Right atrium auricular region (tissue), 2 donors: ENCODE data around the gene MEIS1. TPM values are rescaled to one million over a fixed set of nuclear protein-coding genes. Genes with fewer than 3 reads are reported as not detected.

Experiments used
- DNase-seq: peaks from one replicate; pipeline ENCODE4 v3.0.0-alpha.2; 2019; ENCODE audit warnings: low spot score
- H3K27ac ChIP-seq, 2 donors: fragments of 200-600 bp; sonication (generic); 1 replicate in 1 of 2; 2 replicates in 1 of 2; pipeline ENCODE4 v1.5.1; 2016 to 2019
- H3K27me3 ChIP-seq, 2 donors: fragments of 200-600 bp; sonication (generic); one replicate each; pipeline versions ENCODE4 v1.5.1 to v1.6.0; 2017 to 2019
- H3K36me3 ChIP-seq: fragments of 200-600 bp; sonication (generic); one replicate; pipeline ENCODE4 v1.5.1; 2016
- H3K4me1 ChIP-seq, 2 donors: fragments of 200-600 bp; sonication (generic); one replicate each; pipeline versions ENCODE4 v1.5.1 to v1.6.0; 2017 to 2019
- H3K4me3 ChIP-seq, 2 donors: fragments of 200-600 bp; sonication (generic); 1 replicate in 1 of 2; 2 replicates in 1 of 2; pipeline ENCODE4 v1.5.1; 2017 to 2019; ENCODE audit warnings: mild to moderate bottlenecking in 1 of 2, moderate library complexity in 1 of 2
- H3K9me3 ChIP-seq, 2 donors: fragments of 200-600 bp; sonication (generic); one replicate each; pipeline ENCODE4 v1.5.1; 2019
- total RNA-seq, 2 donors: library from RNA; depleted of rRNA; stranded (reverse); fragments of >200 nt; gene quantifications; one replicate each; pipeline ENCODE4 v1.1.0, GENCODE V29; 2016
- TF ChIP-seq, protein P1 (sequence below), 2 donors: fragments of 200-600 bp; sonication (generic); IDR thresholded peaks; one replicate each; pipeline ENCODE4 v1.5.1; 2019; ENCODE audit warnings: antibody characterized with exemption in 2 of 2

Gene MEIS1
- total RNA-seq, 2 donors from 2014 or later, result 13.6 to 16.7 TPM

GRCh38 chr2:66423391-66424124 lies 11.4 kb upstream of the MEIS1 start:
- Histone ChIP-seq H3K4me3 (no peak overlapping the region), H3K27ac (no peak overlapping the region), H3K36me3 (no peaks in the 10 kb centered on the region), H3K4me1 (peaks cover 0 to 17% of the 10 kb centered on the region in 2 donors), H3K27me3 (peaks cover 9 to 13% of the 10 kb centered on the region in 2 donors), H3K9me3 (no peaks in the 10 kb centered on the region)
- TF ChIP-seq, protein P1, sequence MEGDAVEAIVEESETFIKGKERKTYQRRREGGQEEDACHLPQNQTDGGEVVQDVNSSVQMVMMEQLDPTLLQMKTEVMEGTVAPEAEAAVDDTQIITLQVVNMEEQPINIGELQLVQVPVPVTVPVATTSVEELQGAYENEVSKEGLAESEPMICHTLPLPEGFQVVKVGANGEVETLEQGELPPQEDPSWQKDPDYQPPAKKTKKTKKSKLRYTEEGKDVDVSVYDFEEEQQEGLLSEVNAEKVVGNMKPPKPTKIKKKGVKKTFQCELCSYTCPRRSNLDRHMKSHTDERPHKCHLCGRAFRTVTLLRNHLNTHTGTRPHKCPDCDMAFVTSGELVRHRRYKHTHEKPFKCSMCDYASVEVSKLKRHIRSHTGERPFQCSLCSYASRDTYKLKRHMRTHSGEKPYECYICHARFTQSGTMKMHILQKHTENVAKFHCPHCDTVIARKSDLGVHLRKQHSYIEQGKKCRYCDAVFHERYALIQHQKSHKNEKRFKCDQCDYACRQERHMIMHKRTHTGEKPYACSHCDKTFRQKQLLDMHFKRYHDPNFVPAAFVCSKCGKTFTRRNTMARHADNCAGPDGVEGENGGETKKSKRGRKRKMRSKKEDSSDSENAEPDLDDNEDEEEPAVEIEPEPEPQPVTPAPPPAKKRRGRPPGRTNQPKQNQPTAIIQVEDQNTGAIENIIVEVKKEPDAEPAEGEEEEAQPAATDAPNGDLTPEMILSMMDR (IDR thresholded peaks at IDR 0.05), result no peak
- no peak for DNase-seq

- peaks cover 0 to 17% of the 10 kb centered on the region in 2 donors for H3K4me1 ChIP-seq
- DNase-seq, result no peak
- no peak overlapping the region for H3K27ac ChIP-seq
- peak overlapping the region in 1 of 2 donors; percentile 36 for H3K4me3 ChIP-seq
- peaks cover 9 to 13% of the 10 kb centered on the region in 2 donors for H3K27me3 ChIP-seq
- TF ChIP-seq, protein P1 (IDR thresholded peaks at IDR 0.05), result no peak
- H3K9me3 ChIP-seq, result no peaks in the 10 kb centered on the region
- no peaks in the 10 kb centered on the region for H3K36me3 ChIP-seq
These were observed 8.4 kb upstream of the MEIS1 start for GRCh38 chr2:66426244-66427111.

DNA sequence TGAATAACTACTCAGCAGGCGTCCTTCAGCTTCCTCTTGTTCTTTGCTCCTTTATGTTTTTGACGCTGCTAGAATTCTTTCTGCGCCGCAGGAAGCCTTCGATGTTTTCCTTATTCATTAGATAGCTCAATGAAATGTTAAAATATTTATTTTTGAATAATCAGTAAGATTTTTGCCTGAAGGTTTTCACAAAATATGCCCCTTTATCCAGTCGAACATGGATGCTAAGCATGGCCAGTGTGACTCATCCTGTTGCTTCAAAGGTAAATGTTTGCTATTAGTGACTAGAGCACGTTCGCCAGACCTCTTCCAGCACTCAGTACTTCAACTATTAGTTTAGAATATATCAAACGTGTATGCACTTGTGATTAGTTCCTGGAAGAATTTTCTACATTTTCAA lies 7.6 kb upstream of the MEIS1 start:
- Histone ChIP-seq H3K4me1 (peaks cover 0 to 20% of the 10 kb centered on the region in 2 donors), H3K27me3 (peaks cover 9 to 13% of the 10 kb centered on the region in 2 donors), H3K27ac (no peak overlapping the region), H3K4me3 (no peak overlapping the region), H3K9me3 (no peaks in the 10 kb centered on the region), H3K36me3 (no peaks in the 10 kb centered on the region)
- no peak for DNase-seq
- TF ChIP-seq, protein P1 (IDR thresholded peaks at IDR 0.05), result no peak

GRCh38 chr2:66428986-66429612 lies 5.8 kb upstream of the MEIS1 start:
- H3K27me3 ChIP-seq, result peaks cover 9 to 13% of the 10 kb centered on the region in 2 donors
- peaks cover 0 to 30% of the 10 kb centered on the region in 2 donors for H3K4me1 ChIP-seq
- H3K36me3 ChIP-seq, result no peaks in the 10 kb centered on the region
- H3K9me3 ChIP-seq, result no peaks in the 10 kb centered on the region
- TF ChIP-seq, protein P1 (IDR thresholded peaks at IDR 0.05), result peak; percentile 78 to 89
- DNase-seq, result no peak
- H3K27ac ChIP-seq, result no peak overlapping the region
- no peak overlapping the region for H3K4me3 ChIP-seq

- H3K9me3 ChIP-seq, result no peaks in the 10 kb centered on the region
- H3K4me3 ChIP-seq, result no peak overlapping the region
- no peak for DNase-seq
- H3K27me3 ChIP-seq, result peaks cover 9 to 13% of the 10 kb centered on the region in 2 donors
- no peaks in the 10 kb centered on the region for H3K36me3 ChIP-seq
- H3K4me1 ChIP-seq, result peaks cover 0 to 30% of the 10 kb centered on the region in 2 donors
- no peak overlapping the region for H3K27ac ChIP-seq
- TF ChIP-seq, protein P1 (IDR thresholded peaks at IDR 0.05), result no peak
These were observed 5.0 kb upstream of the MEIS1 start for GRCh38 chr2:66429693-66430504.
